GM12878 (cell line): ENCODE measurements around the gene STXBP3.

Source experiments
- CBX3 ChIP-seq: fragments of 200-600 bp; sonication (generic); IDR thresholded peaks from 2 replicates; pipeline ENCODE4 v1.6.1; 2016; ENCODE audit warnings: low read depth, borderline replicate concordance
- EZH2 ChIP-seq: IDR thresholded peaks from 2 replicates; pipeline ENCODE4 v1.6.1; 2012; ENCODE audit warnings: low read depth, mild to moderate bottlenecking, control low read depth, inconsistent platforms, low read length, borderline replicate concordance; ENCODE audit not compliant: control insufficient read depth
- FOXM1 ChIP-seq: IDR thresholded peaks from 2 replicates; pipeline ENCODE4 v1.6.1; 2012; ENCODE audit warnings: low read depth, mild to moderate bottlenecking, inconsistent platforms, low read length, moderate library complexity
- GABPA ChIP-seq: IDR thresholded peaks from 2 replicates; pipeline ENCODE4 v1.6.1; 2014; ENCODE audit warnings: antibody characterized with exemption, low read depth, mild to moderate bottlenecking, inconsistent platforms
- RELA ChIP-seq: fragments of 450-650 bp; IDR thresholded peaks from 2 replicates; pipeline ENCODE4 v1.8.0; 2014; ENCODE audit warnings: borderline replicate concordance; ENCODE audit not compliant: partially characterized antibody

- TF ChIP-seq CBX3 (no peak), EZH2 (no peak), GABPA (no peak), FOXM1 (no peak), RELA (no peak)
These were observed 39.4 kb downstream of the STXBP3 start for GRCh38 chr1:108785880-108786279.
